ENCODE data around the gene CLEC16A.

DNA sequence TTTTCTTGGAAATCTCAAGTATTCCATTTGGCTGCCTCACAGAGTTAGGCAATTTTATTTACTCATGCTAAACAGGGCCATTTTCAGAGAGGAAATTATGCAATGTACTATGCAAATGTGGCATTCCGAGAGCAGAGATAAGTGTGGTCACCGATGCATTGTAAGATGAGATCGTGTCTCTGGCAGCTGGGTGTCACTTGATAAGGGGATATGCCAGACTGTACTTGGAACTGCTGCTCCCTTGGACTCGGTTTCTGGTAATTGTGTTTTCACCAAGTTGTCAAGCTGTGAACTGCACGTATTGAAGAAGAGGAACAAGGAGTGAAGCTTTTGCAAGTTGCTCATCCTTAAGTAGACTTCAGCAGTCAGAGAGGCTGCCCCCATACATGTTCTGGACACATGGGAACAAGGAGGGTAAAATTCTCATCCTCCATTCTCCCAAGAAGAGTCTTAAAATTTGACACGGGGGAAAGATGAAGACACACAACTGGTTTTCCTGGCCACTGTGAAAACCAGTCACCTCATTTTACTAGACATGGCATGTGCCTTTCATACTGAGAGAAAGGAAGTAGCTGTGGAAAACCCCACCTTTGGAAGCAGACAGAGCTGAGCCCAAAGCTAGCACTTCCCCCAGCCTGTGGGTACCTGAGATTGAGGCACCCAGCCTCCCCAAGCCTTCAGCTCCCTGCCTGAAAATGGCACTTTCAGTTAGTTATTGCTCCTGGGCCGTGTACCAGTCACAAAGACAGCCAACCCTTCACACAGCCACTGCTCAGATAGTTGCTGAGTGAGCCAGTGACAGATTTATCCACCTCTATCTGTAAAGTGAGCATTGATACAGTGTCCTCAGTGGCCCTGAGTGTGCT is 160.9 kb downstream of the CLEC16A start:
- TF ChIP-seq, protein P1, sequence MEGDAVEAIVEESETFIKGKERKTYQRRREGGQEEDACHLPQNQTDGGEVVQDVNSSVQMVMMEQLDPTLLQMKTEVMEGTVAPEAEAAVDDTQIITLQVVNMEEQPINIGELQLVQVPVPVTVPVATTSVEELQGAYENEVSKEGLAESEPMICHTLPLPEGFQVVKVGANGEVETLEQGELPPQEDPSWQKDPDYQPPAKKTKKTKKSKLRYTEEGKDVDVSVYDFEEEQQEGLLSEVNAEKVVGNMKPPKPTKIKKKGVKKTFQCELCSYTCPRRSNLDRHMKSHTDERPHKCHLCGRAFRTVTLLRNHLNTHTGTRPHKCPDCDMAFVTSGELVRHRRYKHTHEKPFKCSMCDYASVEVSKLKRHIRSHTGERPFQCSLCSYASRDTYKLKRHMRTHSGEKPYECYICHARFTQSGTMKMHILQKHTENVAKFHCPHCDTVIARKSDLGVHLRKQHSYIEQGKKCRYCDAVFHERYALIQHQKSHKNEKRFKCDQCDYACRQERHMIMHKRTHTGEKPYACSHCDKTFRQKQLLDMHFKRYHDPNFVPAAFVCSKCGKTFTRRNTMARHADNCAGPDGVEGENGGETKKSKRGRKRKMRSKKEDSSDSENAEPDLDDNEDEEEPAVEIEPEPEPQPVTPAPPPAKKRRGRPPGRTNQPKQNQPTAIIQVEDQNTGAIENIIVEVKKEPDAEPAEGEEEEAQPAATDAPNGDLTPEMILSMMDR (IDR thresholded peaks at IDR 0.05; ENCODE audit: insufficient read depth, low read length) = no peak
- TF ChIP-seq POLR2AphosphoS5 (IDR thresholded peaks at IDR 0.05; ENCODE audit: low read depth) (peak; percentile 84), GABPA (IDR thresholded peaks at IDR 0.05; ENCODE audit: low read depth) (no peak), SPI1 (IDR thresholded peaks at IDR 0.05; ENCODE audit: borderline replicate concordance, low read depth) (peak; percentile 8; the same call in 1 of the 2 replicates)
- TF ChIP-seq, protein P2, sequence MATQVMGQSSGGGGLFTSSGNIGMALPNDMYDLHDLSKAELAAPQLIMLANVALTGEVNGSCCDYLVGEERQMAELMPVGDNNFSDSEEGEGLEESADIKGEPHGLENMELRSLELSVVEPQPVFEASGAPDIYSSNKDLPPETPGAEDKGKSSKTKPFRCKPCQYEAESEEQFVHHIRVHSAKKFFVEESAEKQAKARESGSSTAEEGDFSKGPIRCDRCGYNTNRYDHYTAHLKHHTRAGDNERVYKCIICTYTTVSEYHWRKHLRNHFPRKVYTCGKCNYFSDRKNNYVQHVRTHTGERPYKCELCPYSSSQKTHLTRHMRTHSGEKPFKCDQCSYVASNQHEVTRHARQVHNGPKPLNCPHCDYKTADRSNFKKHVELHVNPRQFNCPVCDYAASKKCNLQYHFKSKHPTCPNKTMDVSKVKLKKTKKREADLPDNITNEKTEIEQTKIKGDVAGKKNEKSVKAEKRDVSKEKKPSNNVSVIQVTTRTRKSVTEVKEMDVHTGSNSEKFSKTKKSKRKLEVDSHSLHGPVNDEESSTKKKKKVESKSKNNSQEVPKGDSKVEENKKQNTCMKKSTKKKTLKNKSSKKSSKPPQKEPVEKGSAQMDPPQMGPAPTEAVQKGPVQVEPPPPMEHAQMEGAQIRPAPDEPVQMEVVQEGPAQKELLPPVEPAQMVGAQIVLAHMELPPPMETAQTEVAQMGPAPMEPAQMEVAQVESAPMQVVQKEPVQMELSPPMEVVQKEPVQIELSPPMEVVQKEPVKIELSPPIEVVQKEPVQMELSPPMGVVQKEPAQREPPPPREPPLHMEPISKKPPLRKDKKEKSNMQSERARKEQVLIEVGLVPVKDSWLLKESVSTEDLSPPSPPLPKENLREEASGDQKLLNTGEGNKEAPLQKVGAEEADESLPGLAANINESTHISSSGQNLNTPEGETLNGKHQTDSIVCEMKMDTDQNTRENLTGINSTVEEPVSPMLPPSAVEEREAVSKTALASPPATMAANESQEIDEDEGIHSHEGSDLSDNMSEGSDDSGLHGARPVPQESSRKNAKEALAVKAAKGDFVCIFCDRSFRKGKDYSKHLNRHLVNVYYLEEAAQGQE (IDR thresholded peaks at IDR 0.05; ENCODE audit: insufficient replicate concordance, low read depth) = no peak

Data from HL-60 (cell line).